ENCODE measurements around the gene AFDN. TPM values are rescaled to one million over a fixed set of nuclear protein-coding genes. Genes with fewer than 3 reads are reported as not detected.

Gene AFDN
- total and polyA plus RNA-seq, 2 of the 8 experiments (the other 6 are each of a cell fraction or from before 2014, with no cell fraction given), result 53.4 to 192 TPM

GRCh38 chr6:167791091-167791779 is 35.5 kb upstream of the AFDN start:
- H3K36me3 ChIP-seq (ENCODE audit: control insufficient read depth in 2 of 4, insufficient read depth in 4 of 4, low read length in 3 of 4), result no peaks in the 10 kb centered on the region
- no peak overlapping the region for H2BK15ac ChIP-seq (ENCODE audit: low read length)
- no peaks in the 10 kb centered on the region for H3K79me1 ChIP-seq (ENCODE audit: low read depth, low read length)
- no peak overlapping the region for H3K4me3 ChIP-seq (ENCODE audit: extremely low read depth in 1 of 4, insufficient read depth in 2 of 4, low read depth in 3 of 4, low read length in 4 of 4)
- no peak overlapping the region for H3K14ac ChIP-seq (ENCODE audit: insufficient read length)
- H3K79me2 ChIP-seq (ENCODE audit: control insufficient read depth in 1 of 2, insufficient read depth in 2 of 2, low read length in 2 of 2), result no peaks in the 10 kb centered on the region
- H2BK120ac ChIP-seq (replicated peaks; ENCODE audit: low read depth, low read length), result no peak overlapping the region
- H2BK20ac ChIP-seq (ENCODE audit: low read length), result no peak overlapping the region
- WGBS, 2 experiments (ENCODE audit: extremely low coverage in 1 of 2, insufficient coverage in 1 of 2, insufficient read length in 1 of 2, insufficient replicate concordance in 2 of 2, low coverage in 1 of 2, low lambda C conversion rate in 2 of 2, missing lambda C conversion rate in 1 of 2), result 89% methylated on average over 11 of the region's 11 CpGs; no CpG with 5 or more reads in 1 of the 2 experiments
- no peak overlapping the region for H2AFZ ChIP-seq (ENCODE audit: low read length)
- H3K9me3 ChIP-seq (ENCODE audit: insufficient read depth in 2 of 2, low read depth in 1 of 2, low read length in 1 of 2), result no peaks in the 10 kb centered on the region
- H3K4ac ChIP-seq (replicated peaks; ENCODE audit: insufficient read length, low read depth, low read length), result no peak overlapping the region
- H3K23me2 ChIP-seq (ENCODE audit: low read depth, low read length), result peaks cover 7% of the 10 kb centered on the region; the same call in 1 of the 2 replicates
- H3K4me2 ChIP-seq (ENCODE audit: insufficient read depth in 1 of 2, low read depth in 2 of 2, low read length in 2 of 2), result no peak overlapping the region
- H3K23ac ChIP-seq (ENCODE audit: insufficient read length), result no peak overlapping the region
- H3K56ac ChIP-seq (replicated peaks; ENCODE audit: insufficient read length, low read depth, low read length), result no peak overlapping the region
- no peaks in the 10 kb centered on the region for H4K20me1 ChIP-seq (replicated peaks in 1 of 2; ENCODE audit: control insufficient read depth in 1 of 2, insufficient read depth in 2 of 2, low read length in 2 of 2)
- no peak overlapping the region for H3K18ac ChIP-seq (ENCODE audit: extremely low read depth, low read length)
- H2BK5ac ChIP-seq (ENCODE audit: low read depth, low read length), result no peak overlapping the region
- H2BK12ac ChIP-seq (ENCODE audit: low read depth, low read length), result no peak overlapping the region
- H3K27me3 ChIP-seq (replicated peaks in 1 of 4; ENCODE audit: control insufficient read depth in 3 of 4, extremely low read depth in 1 of 4, insufficient read depth in 3 of 4, low read length in 3 of 4), result no peaks in the 10 kb centered on the region; a peak in 1 of 7 replicates
- no peak overlapping the region for H4K5ac ChIP-seq (ENCODE audit: insufficient read length, low read depth, low read length)
- DNase-seq (ENCODE audit: low read depth in 1 of 2, low spot score in 2 of 2) (peak in 1 of 2 experiments; percentile 32), FAIRE-seq (no peak)
- H3K27ac ChIP-seq (ENCODE audit: low read depth, low read length), result no peak overlapping the region
- H2AK5ac ChIP-seq (ENCODE audit: low read depth, low read length), result no peak overlapping the region
- peaks cover 0 to 3% (median 1%) of the 10 kb centered on the region in 4 experiments; a peak in 2 of 7 replicates for H3K4me1 ChIP-seq (replicated peaks in 1 of 4; ENCODE audit: control insufficient read depth in 3 of 4, insufficient read depth in 4 of 4, low read length in 3 of 4)
- no peak overlapping the region for H3K9ac ChIP-seq (replicated peaks in 1 of 4; ENCODE audit: extremely low read depth in 1 of 4, low read depth in 3 of 4, low read length in 3 of 4)
- CTCF ChIA-PET (ENCODE audit: partially characterized antibody), result interaction anchor here (1.0 to 1.1 kb wide), 2 partner anchors 15 to 176 kb away, joined by 3 read pairs; no protein-coding TSS in a partner anchor
- POLR2A ChIA-PET (ENCODE audit: partially characterized antibody), result interaction anchor here (1.6 kb wide), 1 partner anchor 14 kb away, joined by 4 read pairs; no protein-coding TSS in a partner anchor
- no peak overlapping the region for H4K91ac ChIP-seq (replicated peaks; ENCODE audit: insufficient read length, low read length)
- no peak overlapping the region for H4K8ac ChIP-seq (ENCODE audit: extremely low read depth, insufficient read depth, low read length)
- TF ChIP-seq GTF2F1 (IDR thresholded peaks at IDR 0.05; ENCODE audit: borderline replicate concordance, low read depth, low read length) (no peak), CBX8 (IDR thresholded peaks at IDR 0.05; ENCODE audit: borderline replicate concordance, low read depth, low read length) (no peak), SIN3A (conservative IDR thresholded peaks at IDR 0.05 in 1 of 2, IDR thresholded peaks at IDR 0.05 in 1 of 2; ENCODE audit: low read depth in 1 of 2, low read length in 2 of 2) (no peak), MAX (IDR thresholded peaks at IDR 0.05) (no peak), BRCA1 (IDR thresholded peaks at IDR 0.05; ENCODE audit: low read depth, low read length) (no peak), BACH1 (IDR thresholded peaks at IDR 0.05; ENCODE audit: low read length) (no peak), EZH2 (IDR thresholded peaks at IDR 0.05; ENCODE audit: low read depth, low read length, severe bottlenecking) (no peak), HDAC6 (IDR thresholded peaks at IDR 0.05; ENCODE audit: low read depth, low read length) (no peak), SIRT6 (IDR thresholded peaks at IDR 0.05; ENCODE audit: low read length) (no peak)
- TF ChIP-seq, protein P1, sequence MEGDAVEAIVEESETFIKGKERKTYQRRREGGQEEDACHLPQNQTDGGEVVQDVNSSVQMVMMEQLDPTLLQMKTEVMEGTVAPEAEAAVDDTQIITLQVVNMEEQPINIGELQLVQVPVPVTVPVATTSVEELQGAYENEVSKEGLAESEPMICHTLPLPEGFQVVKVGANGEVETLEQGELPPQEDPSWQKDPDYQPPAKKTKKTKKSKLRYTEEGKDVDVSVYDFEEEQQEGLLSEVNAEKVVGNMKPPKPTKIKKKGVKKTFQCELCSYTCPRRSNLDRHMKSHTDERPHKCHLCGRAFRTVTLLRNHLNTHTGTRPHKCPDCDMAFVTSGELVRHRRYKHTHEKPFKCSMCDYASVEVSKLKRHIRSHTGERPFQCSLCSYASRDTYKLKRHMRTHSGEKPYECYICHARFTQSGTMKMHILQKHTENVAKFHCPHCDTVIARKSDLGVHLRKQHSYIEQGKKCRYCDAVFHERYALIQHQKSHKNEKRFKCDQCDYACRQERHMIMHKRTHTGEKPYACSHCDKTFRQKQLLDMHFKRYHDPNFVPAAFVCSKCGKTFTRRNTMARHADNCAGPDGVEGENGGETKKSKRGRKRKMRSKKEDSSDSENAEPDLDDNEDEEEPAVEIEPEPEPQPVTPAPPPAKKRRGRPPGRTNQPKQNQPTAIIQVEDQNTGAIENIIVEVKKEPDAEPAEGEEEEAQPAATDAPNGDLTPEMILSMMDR (IDR thresholded peaks at IDR 0.05; ENCODE audit: control extremely low read depth in 1 of 3, insufficient read depth in 1 of 3, low read depth in 1 of 3, low read length in 3 of 3), result no peak

Measured in H1 (cell line).